GM23248 (cell line): ENCODE data around the gene DDX25. TPM values are rescaled to one million over a fixed set of nuclear protein-coding genes. Genes with fewer than 3 reads are reported as not detected.

Experiments used
- DNase-seq: peaks from one replicate; pipeline ENCODE4 v3.0.0-alpha.2; 2015
- H2AFZ ChIP-seq: fragments of 200-600 bp; sonication (generic); 2 replicates; pipeline ENCODE4 v1.6.1; 2016; ENCODE audit warnings: antibody characterized with exemption
- H3F3A ChIP-seq: fragments of 200-600 bp; sonication (generic); 2 replicates; pipeline ENCODE4 v1.6.1; 2016; ENCODE audit warnings: mild to moderate bottlenecking, antibody characterized with exemption, mixed run types; ENCODE audit not compliant: insufficient read depth
- H3K27ac ChIP-seq: fragments of 200-600 bp; sonication (generic); 2 replicates; pipeline ENCODE4 v1.5.1; 2016; ENCODE audit warnings: mild to moderate bottlenecking
- H3K27me3 ChIP-seq: fragments of 200-600 bp; sonication (generic); replicated peaks from 2 replicates; pipeline ENCODE4 v1.6.1; 2016; ENCODE audit warnings: mild to moderate bottlenecking; ENCODE audit not compliant: insufficient read depth
- H3K36me3 ChIP-seq: fragments of 200-600 bp; sonication (generic); 2 replicates; pipeline ENCODE4 v1.6.1; 2016; ENCODE audit warnings: low read depth, mild to moderate bottlenecking
- H3K4me1 ChIP-seq: fragments of 200-600 bp; sonication (generic); 2 replicates; pipeline ENCODE4 v1.6.1; 2016; ENCODE audit warnings: mild to moderate bottlenecking; ENCODE audit not compliant: insufficient read depth
- H3K4me2 ChIP-seq: fragments of 200-600 bp; sonication (generic); one replicate; pipeline ENCODE4 v1.6.1; 2016; ENCODE audit warnings: mild to moderate bottlenecking; ENCODE audit not compliant: unreplicated experiment
- H3K4me3 ChIP-seq: fragments of 200-600 bp; sonication (generic); 2 replicates; pipeline ENCODE4 v1.5.1; 2016; ENCODE audit warnings: mild to moderate bottlenecking
- H3K79me2 ChIP-seq: fragments of 200-600 bp; sonication (generic); 2 replicates; pipeline ENCODE4 v1.6.1; 2016; ENCODE audit warnings: mild to moderate bottlenecking; ENCODE audit not compliant: insufficient read depth
- H3K9ac ChIP-seq: fragments of 200-600 bp; sonication (generic); 2 replicates; pipeline ENCODE4 v1.6.1; 2016; ENCODE audit warnings: mild to moderate bottlenecking
- H3K9me2 ChIP-seq: fragments of 200-600 bp; sonication (generic); 2 replicates; pipeline ENCODE4 v1.6.1; 2016; ENCODE audit warnings: mixed run types, mild to moderate bottlenecking, moderate library complexity; ENCODE audit not compliant: insufficient read depth
- H3K9me3 ChIP-seq: fragments of 200-600 bp; sonication (generic); one replicate; pipeline ENCODE4 v1.6.1; 2017; ENCODE audit warnings: low read depth
- H4K20me1 ChIP-seq: fragments of 200-600 bp; sonication (generic); 2 replicates; pipeline ENCODE4 v1.6.0; 2016; ENCODE audit not compliant: insufficient read depth
- EZH2 ChIP-seq: fragments of 200-600 bp; sonication (generic); IDR thresholded peaks from 2 replicates; pipeline ENCODE4 v1.6.1; 2018; ENCODE audit warnings: antibody characterized with exemption, mild to moderate bottlenecking; ENCODE audit not compliant: insufficient read depth, poor library complexity, severe bottlenecking
- EZH2phosphoT487 ChIP-seq: fragments of 200-600 bp; sonication (generic); IDR thresholded peaks from 2 replicates; pipeline ENCODE4 v1.6.1; 2018; ENCODE audit warnings: antibody characterized with exemption, moderate library complexity, mild to moderate bottlenecking, low read depth; ENCODE audit not compliant: insufficient read depth
- WGBS, 2 experiments: methylation state at CpG; one replicate each; pipeline ENCODE4 v1.1.6; 2015 to 2017; ENCODE audit warnings: low lambda C conversion rate in 2 of 2, low coverage in 1 of 2; ENCODE audit errors: missing lambda C conversion rate in 2 of 2; 5-methylcytosine and 5-hydroxymethylcytosine counted together
- in situ Hi-C: fragments of 300-500 bp; cut with MboI; formaldehyde crosslinking; loops from 2 replicates; pipeline ENCODE4 v1.15.0; 2020
- polyA plus RNA-seq: library from polyadenylated mRNA; unstranded; fragments of >200 nt; fragmentation: Nextera tagmentation; extraction: Ambion mirVana; gene quantifications from 2 replicates; pipeline ENCODE4 v1.2.1, GENCODE V29; 2016
- total RNA-seq: library from RNA; depleted of rRNA; stranded (reverse); fragments of >200 nt; shearing (Covaris generic); gene quantifications from 2 replicates; pipeline ENCODE4 v1.2.3, GENCODE V29; 2014

Gene DDX25
- total and polyA plus RNA-seq, 2 experiments from 2014 or later: not detected

GRCh38 chr11:125929445-125930075 is 25.3 kb downstream of the DDX25 start:
- H3K4me2 ChIP-seq: no peak overlapping the region
- no peaks in the 10 kb centered on the region for H3K4me1 ChIP-seq
- H4K20me1 ChIP-seq: no peaks in the 10 kb centered on the region
- no peaks in the 10 kb centered on the region for H3K9me3 ChIP-seq
- no peaks in the 10 kb centered on the region for H3K36me3 ChIP-seq
- H3K4me3 ChIP-seq: no peak overlapping the region
- no peak overlapping the region for H2AFZ ChIP-seq
- no peaks in the 10 kb centered on the region for H3K9me2 ChIP-seq
- peaks cover 38% of the 10 kb centered on the region for H3K27me3 ChIP-seq
- no peaks in the 10 kb centered on the region for H3K79me2 ChIP-seq
- in situ Hi-C loops: no loop called here
- H3F3A ChIP-seq: no peaks in the 10 kb centered on the region
- H3K27ac ChIP-seq: no peak overlapping the region
- H3K9ac ChIP-seq: no peak overlapping the region
- DNase-seq: no peak
- TF ChIP-seq EZH2phosphoT487 (no peak), EZH2 (no peak)
- WGBS, 2 experiments: 62 to 63% methylated on average over 9 of the region's 9 CpGs

GRCh38 chr11:125930076-125930450 is 25.8 kb downstream of the DDX25 start:
- Histone ChIP-seq H3K9ac (no peak overlapping the region), H3K79me2 (no peaks in the 10 kb centered on the region), H3K4me3 (no peak overlapping the region), H3K4me2 (no peak overlapping the region), H2AFZ (no peak overlapping the region), H3K4me1 (no peaks in the 10 kb centered on the region), H3K27me3 (peaks cover 37% of the 10 kb centered on the region), H3K9me2 (no peaks in the 10 kb centered on the region), H3K36me3 (no peaks in the 10 kb centered on the region), H3K9me3 (no peaks in the 10 kb centered on the region), H3K27ac (no peak overlapping the region), H3F3A (no peaks in the 10 kb centered on the region), H4K20me1 (no peaks in the 10 kb centered on the region)
- TF ChIP-seq EZH2phosphoT487 (no peak), EZH2 (no peak)
- DNase-seq: no peak
- 87 to 88% methylated on average over 11 of the region's 11 CpGs for WGBS, 2 experiments
- in situ Hi-C loops: no loop called here

GRCh38 chr11:125931116-125931515 is 26.8 kb downstream of the DDX25 start:
- no peaks in the 10 kb centered on the region for H3K4me1 ChIP-seq
- no peaks in the 10 kb centered on the region for H3K36me3 ChIP-seq
- no peaks in the 10 kb centered on the region for H4K20me1 ChIP-seq
- no peak overlapping the region for H3K27ac ChIP-seq
- WGBS, 2 experiments: 52 to 65% methylated on average over 3 of the region's 3 CpGs
- H3K27me3 ChIP-seq: peaks cover 27% of the 10 kb centered on the region
- no peak overlapping the region for H3K4me2 ChIP-seq
- no peak for TF ChIP-seq EZH2phosphoT487
- no peak for TF ChIP-seq EZH2
- no peak overlapping the region for H2AFZ ChIP-seq
- in situ Hi-C loops: no loop called here
- no peak for DNase-seq
- H3K9me2 ChIP-seq: no peaks in the 10 kb centered on the region
- no peaks in the 10 kb centered on the region for H3K79me2 ChIP-seq
- H3K9me3 ChIP-seq: no peaks in the 10 kb centered on the region
- H3K9ac ChIP-seq: no peak overlapping the region
- H3K4me3 ChIP-seq: no peak overlapping the region
- H3F3A ChIP-seq: no peaks in the 10 kb centered on the region

- 62 to 65% methylated on average over 6 of the region's 6 CpGs for WGBS, 2 experiments
- Histone ChIP-seq H3K4me3 (no peak overlapping the region), H3K27me3 (peaks cover 27% of the 10 kb centered on the region), H3K4me1 (no peaks in the 10 kb centered on the region), H3K9me2 (no peaks in the 10 kb centered on the region), H3K79me2 (no peaks in the 10 kb centered on the region), H3K27ac (no peak overlapping the region), H2AFZ (no peak overlapping the region), H3K9ac (no peak overlapping the region), H3K36me3 (no peaks in the 10 kb centered on the region), H3F3A (no peaks in the 10 kb centered on the region), H3K9me3 (no peaks in the 10 kb centered on the region), H3K4me2 (no peak overlapping the region), H4K20me1 (no peaks in the 10 kb centered on the region)
- in situ Hi-C loops: no loop called here
- TF ChIP-seq EZH2: no peak
- TF ChIP-seq EZH2phosphoT487: no peak
- DNase-seq: no peak
Measured at GRCh38 chr11:125931668-125932067, 27.4 kb downstream of the DDX25 start.
